ENCODE data around the gene OIP5. TPM values are rescaled to one million over a fixed set of nuclear protein-coding genes. Genes with fewer than 3 reads are reported as not detected.

Gene OIP5
- total RNA-seq, 1 experiment from 2014 or later, result 5.7 TPM

GRCh38 chr15:41279535-41280283 is 52.7 kb downstream of the OIP5 start:
- Mint-ChIP-seq H3K27me3 (ENCODE audit: insufficient read depth, unreplicated experiment) (no peaks in the 10 kb centered on the region), H3K4me3 (ENCODE audit: unreplicated experiment) (no peak overlapping the region), H3K27ac (ENCODE audit: low read depth, unreplicated experiment) (no peak overlapping the region), H3K36me3 (ENCODE audit: insufficient read depth, unreplicated experiment) (peaks cover 39% of the 10 kb centered on the region), H3K9me3 (ENCODE audit: unreplicated experiment) (no peaks in the 10 kb centered on the region), H3K4me1 (ENCODE audit: insufficient read depth, unreplicated experiment) (peaks cover 10% of the 10 kb centered on the region)
- ChIA-PET POLR2A (interaction anchor here (0.6 kb wide), 1 partner anchor 49 kb away, joined by 3 read pairs; the partner anchor contains the start of gene EXD1), CTCF (interaction anchor here (0.6 kb wide), 1 partner anchor 689 kb away, joined by 5 read pairs; no protein-coding TSS in a partner anchor)
- TSS peak; percentile 1 for BruUV-seq (replicated peaks)
- DNase-seq (ENCODE audit: unreplicated experiment), result no peak
- TF ChIP-seq CTCF (IDR thresholded peaks at IDR 0.05; ENCODE audit: unreplicated experiment), result no peak
- intact Hi-C loops (cut with micrococcal nuclease), result no loop called here

- H3K9me3 Mint-ChIP-seq (ENCODE audit: unreplicated experiment), result no peaks in the 10 kb centered on the region
- CTCF ChIA-PET, result no interaction called here
Measured at GRCh38 chr15:41278319-41278718, 54.1 kb downstream of the OIP5 start.

GRCh38 chr15:41276831-41277230 is 55.6 kb downstream of the OIP5 start:
- Mint-ChIP-seq H3K4me1 (ENCODE audit: insufficient read depth, unreplicated experiment) (peaks cover 8% of the 10 kb centered on the region), H3K27me3 (ENCODE audit: insufficient read depth, unreplicated experiment) (no peaks in the 10 kb centered on the region), H3K36me3 (ENCODE audit: insufficient read depth, unreplicated experiment) (peaks cover 68% of the 10 kb centered on the region), H3K4me3 (ENCODE audit: unreplicated experiment) (no peak overlapping the region), H3K9me3 (ENCODE audit: unreplicated experiment) (no peaks in the 10 kb centered on the region), H3K27ac (ENCODE audit: low read depth, unreplicated experiment) (no peak overlapping the region)
- DNase-seq (ENCODE audit: unreplicated experiment), result no peak
- no peak for TF ChIP-seq CTCF (IDR thresholded peaks at IDR 0.05; ENCODE audit: unreplicated experiment)
- POLR2A ChIA-PET, result interaction anchor here (1.2 kb wide), 1 partner anchor 20 kb away, joined by 4 read pairs; no protein-coding TSS in a partner anchor
- CTCF ChIA-PET, result no interaction called here
- BruUV-seq (replicated peaks), result no TSS peak
- intact Hi-C loops (cut with micrococcal nuclease), result no loop called here

More at GRCh38 chr15:41278319-41278718, 54.1 kb downstream of the OIP5 start:
- POLR2A ChIA-PET, result interaction anchor here (1.1 kb wide), 1 partner anchor 47 kb away, joined by 4 read pairs; the partner anchor contains the start of gene CHP1
- peaks cover 53% of the 10 kb centered on the region for H3K36me3 Mint-ChIP-seq (ENCODE audit: insufficient read depth, unreplicated experiment)
- intact Hi-C loops (cut with micrococcal nuclease), result no loop called here
- no TSS peak for BruUV-seq (replicated peaks)
- no peak for DNase-seq (ENCODE audit: unreplicated experiment)
- no peak overlapping the region for H3K27ac Mint-ChIP-seq (ENCODE audit: low read depth, unreplicated experiment)
- peaks cover 10% of the 10 kb centered on the region for H3K4me1 Mint-ChIP-seq (ENCODE audit: insufficient read depth, unreplicated experiment)
- no peak overlapping the region for H3K4me3 Mint-ChIP-seq (ENCODE audit: unreplicated experiment)
- no peaks in the 10 kb centered on the region for H3K27me3 Mint-ChIP-seq (ENCODE audit: insufficient read depth, unreplicated experiment)
- TF ChIP-seq CTCF (IDR thresholded peaks at IDR 0.05; ENCODE audit: unreplicated experiment), result no peak

- TF ChIP-seq CTCF (IDR thresholded peaks at IDR 0.05; ENCODE audit: unreplicated experiment), result no peak
- no peak for DNase-seq (ENCODE audit: unreplicated experiment)
- Mint-ChIP-seq H3K36me3 (ENCODE audit: insufficient read depth, unreplicated experiment) (peaks cover 78% of the 10 kb centered on the region), H3K4me3 (ENCODE audit: unreplicated experiment) (no peak overlapping the region), H3K4me1 (ENCODE audit: insufficient read depth, unreplicated experiment) (no peaks in the 10 kb centered on the region), H3K27me3 (ENCODE audit: insufficient read depth, unreplicated experiment) (no peaks in the 10 kb centered on the region), H3K9me3 (ENCODE audit: unreplicated experiment) (no peaks in the 10 kb centered on the region), H3K27ac (ENCODE audit: low read depth, unreplicated experiment) (no peak overlapping the region)
- no TSS peak for BruUV-seq (replicated peaks)
- intact Hi-C loops (cut with micrococcal nuclease), result no loop called here
- POLR2A ChIA-PET, result interaction anchor here (1.1 to 1.4 kb wide), 3 partner anchors 11 to 17 kb away, joined by 3 to 4 read pairs (median 3); no protein-coding TSS in a partner anchor
- CTCF ChIA-PET, result no interaction called here
Measured at GRCh38 chr15:41269887-41270286, 62.5 kb downstream of the OIP5 start.

Measured in MCF 10A (cell line).